SK-N-MC (cell line): ENCODE data around the gene RHOA.

Source experiments
- EZH2 ChIP-seq: fragments of 200-600 bp; sonication (generic); IDR thresholded peaks from one replicate; pipeline ENCODE4 v1.6.1; 2017; ENCODE audit warnings: antibody characterized with exemption
- FOXP2 ChIP-seq: optimal IDR thresholded peaks from 2 replicates; pipeline ENCODE3; 2011; ENCODE audit warnings: mild to moderate bottlenecking, moderate library complexity; ENCODE audit not compliant: insufficient read depth; ENCODE audit errors: extremely low read length, control extremely low read depth
- POLR2AphosphoS5 ChIP-seq: IDR thresholded peaks from 2 replicates; pipeline ENCODE4 v1.6.1; 2012; ENCODE audit warnings: mild to moderate bottlenecking, low read depth, low read length, borderline replicate concordance

- TF ChIP-seq POLR2AphosphoS5: no peak
- TF ChIP-seq EZH2: no peak
- no peak for TF ChIP-seq FOXP2
Observed at GRCh38 chr3:49413338-49413734, 1.6 kb upstream of the RHOA start.
